SW 1271 (cell line): ENCODE results near the gene WIPF3.
"Not testable (repeated sequence)": the region's sequence is repeated elsewhere in the genome, so short reads cannot be mapped to it uniquely, and the experiment has no call there.

ENCODE experiments used
- DNase-seq, 2 experiments: peaks; one replicate each; lab custom pipeline; 2025; lab: John Stamatoyannopoulos, UW

WIPF3 gene

GRCh38 chr7:29881724-29882123, 75.4 kb downstream of the WIPF3 start:
- no peak for DNase-seq

- DNase-seq = no peak
Observed at GRCh38 chr7:29882481-29882880, 76.2 kb downstream of the WIPF3 start.

- DNase-seq = no peak
Observed at GRCh38 chr7:29883462-29884398, 77.4 kb downstream of the WIPF3 start.

- no peak for DNase-seq
Observed at GRCh38 chr7:29884399-29885272, 78.3 kb downstream of the WIPF3 start.

- no peak for DNase-seq
Observed at GRCh38 chr7:29885626-29886025, 79.3 kb downstream of the WIPF3 start.

GRCh38 chr7:29886827-29887226, 80.5 kb downstream of the WIPF3 start:
- DNase-seq = no peak

GRCh38 chr7:29888006-29888405, 81.7 kb downstream of the WIPF3 start:
- no peak for DNase-seq

- DNase-seq = no peak
Observed at GRCh38 chr7:29889288-29889687, 83.0 kb downstream of the WIPF3 start.

GRCh38 chr7:29890251-29890650, 83.9 kb downstream of the WIPF3 start:
- DNase-seq = no peak

- DNase-seq = not testable (repeated sequence)
Observed at GRCh38 chr7:29890786-29891185, 84.5 kb downstream of the WIPF3 start.

GRCh38 chr7:29891766-29892165, 85.5 kb downstream of the WIPF3 start:
- no peak for DNase-seq

GRCh38 chr7:29892231-29892630, 85.9 kb downstream of the WIPF3 start:
- no peak for DNase-seq

- no peak for DNase-seq
Observed at GRCh38 chr7:29893351-29893965, 87.2 kb downstream of the WIPF3 start.

GRCh38 chr7:29894256-29894655, 87.9 kb downstream of the WIPF3 start:
- DNase-seq = no peak

- no peak for DNase-seq
Observed at GRCh38 chr7:29895559-29895958, 89.3 kb downstream of the WIPF3 start.

- no peak for DNase-seq
Observed at GRCh38 chr7:29896685-29897411, 90.5 kb downstream of the WIPF3 start.

GRCh38 chr7:29898301-29898700, 92.0 kb downstream of the WIPF3 start:
- DNase-seq = no peak

- no peak for DNase-seq
Observed at GRCh38 chr7:29900745-29901144, 94.4 kb downstream of the WIPF3 start.

GRCh38 chr7:29906200-29907022, 100.1 kb downstream of the WIPF3 start:
- no peak for DNase-seq

GRCh38 chr7:29914180-29914579, 107.9 kb downstream of the WIPF3 start:
- DNase-seq = no peak
